Gastrocnemius medialis (tissue), 4 donors: ENCODE results near the gene POMT2.

Experiments
- POLR2A ChIP-seq, 2 donors: fragments of 450-650 bp; IDR thresholded peaks; one replicate each; pipeline ENCODE4 v1.6.1; 2017; ENCODE audit warnings: antibody characterized with exemption in 2 of 2, mild to moderate bottlenecking in 2 of 2, moderate library complexity in 2 of 2
- TF ChIP-seq, protein P1 (sequence below), 5 experiments: fragments of 450-650 bp in 3 of 5; fragments of 200-600 bp in 2 of 5; sonication (generic) in 2 of 5; IDR thresholded peaks in 4 of 5; conservative IDR thresholded peaks in 1 of 5; 1 replicate in 4 of 5; 2 replicates in 1 of 5; pipeline ENCODE4 v1.5.1; 2016 to 2019; ENCODE audit warnings: antibody characterized with exemption in 5 of 5, mild to moderate bottlenecking in 3 of 5, moderate library complexity in 3 of 5

DNA sequence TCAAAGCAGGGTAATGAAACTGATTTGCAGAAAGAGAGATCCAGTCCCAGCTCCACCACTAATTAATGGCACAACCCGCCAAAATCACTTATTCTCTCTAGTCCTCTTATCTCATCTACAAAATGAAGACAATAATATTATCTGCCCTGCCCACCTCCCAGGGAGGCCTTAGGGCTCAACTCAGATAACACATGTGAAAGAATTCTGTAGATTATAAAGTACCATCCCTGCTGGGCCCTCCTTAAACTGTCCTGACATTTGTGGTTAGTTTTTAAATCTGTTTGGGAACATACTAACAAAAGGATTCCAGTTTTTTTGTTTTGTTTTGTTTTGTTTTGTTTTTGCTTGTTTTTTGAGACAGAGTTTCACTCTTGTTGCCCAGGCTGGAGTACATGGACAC, 7.3 kb downstream of the POMT2 start:
- TF ChIP-seq POLR2A (IDR thresholded peaks at IDR 0.05) = no peak
- TF ChIP-seq, protein P1, sequence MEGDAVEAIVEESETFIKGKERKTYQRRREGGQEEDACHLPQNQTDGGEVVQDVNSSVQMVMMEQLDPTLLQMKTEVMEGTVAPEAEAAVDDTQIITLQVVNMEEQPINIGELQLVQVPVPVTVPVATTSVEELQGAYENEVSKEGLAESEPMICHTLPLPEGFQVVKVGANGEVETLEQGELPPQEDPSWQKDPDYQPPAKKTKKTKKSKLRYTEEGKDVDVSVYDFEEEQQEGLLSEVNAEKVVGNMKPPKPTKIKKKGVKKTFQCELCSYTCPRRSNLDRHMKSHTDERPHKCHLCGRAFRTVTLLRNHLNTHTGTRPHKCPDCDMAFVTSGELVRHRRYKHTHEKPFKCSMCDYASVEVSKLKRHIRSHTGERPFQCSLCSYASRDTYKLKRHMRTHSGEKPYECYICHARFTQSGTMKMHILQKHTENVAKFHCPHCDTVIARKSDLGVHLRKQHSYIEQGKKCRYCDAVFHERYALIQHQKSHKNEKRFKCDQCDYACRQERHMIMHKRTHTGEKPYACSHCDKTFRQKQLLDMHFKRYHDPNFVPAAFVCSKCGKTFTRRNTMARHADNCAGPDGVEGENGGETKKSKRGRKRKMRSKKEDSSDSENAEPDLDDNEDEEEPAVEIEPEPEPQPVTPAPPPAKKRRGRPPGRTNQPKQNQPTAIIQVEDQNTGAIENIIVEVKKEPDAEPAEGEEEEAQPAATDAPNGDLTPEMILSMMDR (IDR thresholded peaks at IDR 0.05 in 4 of 5, conservative IDR thresholded peaks at IDR 0.05 in 1 of 5) = no peak
